Activated T-cell treated with anti-CD3 and anti-CD28 coated beads, Interleukin-2, amount 50 U/mL, for 1 hour (primary cell): ENCODE results near the gene H2AZ1.

Experiments used
- DNase-seq: peaks from one replicate; pipeline ENCODE4 v3.0.0-alpha.2; 2020

The H2AZ1 gene

DNA sequence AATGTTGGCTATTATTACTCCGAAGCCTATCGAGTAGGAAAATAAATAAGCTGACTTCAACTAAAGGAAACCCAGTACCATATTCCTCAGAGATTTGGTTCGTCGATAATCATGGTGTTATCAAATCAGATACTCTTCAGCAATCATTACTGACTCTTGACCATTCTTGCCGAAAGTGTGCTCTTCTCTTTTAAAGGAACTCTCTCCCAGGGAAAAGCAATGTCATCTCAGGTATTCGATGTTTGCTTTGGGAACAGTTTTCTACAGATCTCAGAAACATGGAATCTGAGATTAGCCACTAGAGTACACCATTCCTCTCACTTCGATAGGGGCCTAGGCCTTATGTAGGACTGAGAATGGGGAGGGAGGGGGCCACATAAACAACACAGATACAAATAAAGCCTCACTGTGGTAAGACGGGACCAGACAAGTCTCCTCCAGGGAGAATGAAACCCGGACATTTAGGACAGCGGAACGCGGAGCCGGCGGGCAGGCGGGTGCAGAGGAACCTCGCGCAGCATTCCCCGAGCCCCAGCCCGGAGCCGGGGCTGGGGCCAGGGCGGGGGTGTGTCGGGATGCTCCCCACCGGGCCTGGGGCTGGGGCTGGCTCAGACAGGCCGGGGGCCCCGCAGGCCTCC lies 4.2 kb downstream of the H2AZ1 start:
- no peak for DNase-seq

DNA sequence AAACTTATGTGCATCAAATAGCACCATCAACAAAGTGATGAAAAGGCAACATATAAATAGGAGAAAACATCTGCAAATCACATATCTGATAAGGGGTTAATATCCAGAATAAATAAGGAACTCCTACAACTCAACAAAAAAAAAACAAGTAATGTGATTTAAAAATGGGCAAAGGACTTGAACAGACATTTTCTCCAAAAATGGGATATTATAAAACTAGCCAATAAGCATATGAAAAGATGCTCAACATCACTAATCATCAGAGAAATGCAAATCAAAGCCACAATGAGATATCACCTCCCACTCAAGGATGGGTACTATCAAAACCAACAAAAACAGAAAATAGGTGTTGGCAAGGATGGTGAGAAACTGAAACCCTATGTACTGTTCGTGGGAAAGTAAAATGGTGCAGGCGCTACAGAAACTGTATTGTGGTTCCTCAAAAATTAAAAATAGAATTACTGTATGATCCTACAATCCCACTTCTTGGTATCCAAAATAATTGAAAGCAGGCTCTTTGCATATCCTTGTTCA lies 6.1 kb downstream of the H2AZ1 start:
- DNase-seq = no peak

DNA sequence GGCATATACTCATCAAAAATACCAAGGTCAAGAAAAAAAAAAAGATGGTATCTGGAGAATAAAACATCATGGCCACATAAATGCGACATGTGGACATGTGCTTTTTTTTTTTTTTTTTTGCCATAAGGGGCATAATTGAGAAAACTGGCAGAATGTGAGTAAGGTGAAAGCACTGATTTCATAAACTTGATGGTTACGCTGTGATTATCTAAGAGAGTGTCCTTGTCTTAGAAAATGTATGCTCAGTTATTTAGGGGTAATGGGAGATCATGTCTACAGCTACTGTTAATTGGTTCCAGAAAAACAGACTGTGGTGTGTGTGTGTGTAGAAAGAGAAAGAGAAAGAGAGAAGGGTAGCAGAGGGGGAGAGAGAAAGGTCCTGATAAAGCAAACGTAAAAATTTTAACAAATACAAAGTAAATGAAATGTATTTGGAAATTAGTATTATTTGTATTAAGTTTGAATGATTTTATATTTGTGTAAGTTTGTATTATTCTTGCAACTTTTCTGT lies 11.8 kb downstream of the H2AZ1 start:
- no peak for DNase-seq

GRCh38 chr4:99934891-99935290 lies 15.2 kb downstream of the H2AZ1 start:
- DNase-seq = no peak

- no peak for DNase-seq
Observed at GRCh38 chr4:99927566-99927965, 22.5 kb downstream of the H2AZ1 start.

GRCh38 chr4:99921174-99921573 lies 28.9 kb downstream of the H2AZ1 start:
- no peak for DNase-seq

GRCh38 chr4:99918656-99919055 lies 31.4 kb downstream of the H2AZ1 start:
- no peak for DNase-seq

GRCh38 chr4:99917575-99917974 lies 32.5 kb downstream of the H2AZ1 start:
- DNase-seq = no peak

DNA sequence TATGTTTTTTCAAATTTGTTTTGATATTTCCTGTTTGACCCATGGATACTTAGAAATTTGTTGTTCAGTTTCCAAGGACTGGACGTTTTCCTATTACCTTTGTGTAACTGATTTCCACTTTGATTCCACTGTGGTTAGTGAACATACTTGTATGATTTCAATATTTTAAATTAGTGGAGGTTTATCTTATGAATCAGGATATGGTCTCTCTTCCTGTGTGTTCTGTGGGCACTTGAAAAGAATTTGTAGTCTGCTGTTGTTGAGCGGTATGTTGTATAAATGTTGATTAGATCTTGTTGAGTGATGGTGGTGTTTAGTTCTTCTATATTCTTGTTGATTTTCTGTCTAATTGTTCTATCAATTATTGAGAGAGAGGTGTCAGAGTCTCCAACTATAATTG lies 34.6 kb downstream of the H2AZ1 start:
- DNase-seq = no peak
